Effector memory CD4-positive, alpha-beta T cell (primary cell): ENCODE data around the gene KATNAL1.
"Not testable (repeated sequence)": the region's sequence is repeated elsewhere in the genome, so short reads cannot be mapped to it uniquely, and the experiment has no call there.

Experiments
- DNase-seq, 3 donors: peaks; one replicate each; pipeline ENCODE4 v3.0.0-alpha.2; 2020
- H3K27ac ChIP-seq: 2 replicates; pipeline ENCODE4 v1.7.0; 2013; ENCODE audit warnings: mild to moderate bottlenecking, low read length, moderate library complexity; ENCODE audit not compliant: insufficient read depth, poor library complexity, severe bottlenecking
- H3K27me3 ChIP-seq: replicated peaks from 2 replicates; pipeline ENCODE4 v1.7.0; 2013; ENCODE audit warnings: mild to moderate bottlenecking, low read length; ENCODE audit not compliant: insufficient read depth, control insufficient read depth, poor library complexity, severe bottlenecking
- H3K36me3 ChIP-seq: 2 replicates; pipeline ENCODE4 v1.7.0; 2013; ENCODE audit warnings: mild to moderate bottlenecking, low read length, moderate library complexity; ENCODE audit not compliant: control insufficient read depth, insufficient read depth
- H3K4me1 ChIP-seq: 2 replicates; pipeline ENCODE4 v1.7.0; 2013; ENCODE audit warnings: low read length, mild to moderate bottlenecking; ENCODE audit not compliant: control insufficient read depth, insufficient read depth, poor library complexity, severe bottlenecking
- H3K4me3 ChIP-seq: 2 replicates; pipeline ENCODE4 v1.7.0; 2013; ENCODE audit warnings: low read length, low read depth, mild to moderate bottlenecking; ENCODE audit not compliant: insufficient read depth, poor library complexity, severe bottlenecking
- H3K9me3 ChIP-seq: 2 replicates; pipeline ENCODE4 v1.7.0; 2013; ENCODE audit warnings: mild to moderate bottlenecking, low read length, moderate library complexity; ENCODE audit not compliant: control insufficient read depth

KATNAL1 gene

GRCh38 chr13:30299786-30300185 is 7.6 kb downstream of the KATNAL1 start:
- no peak overlapping the region for H3K27ac ChIP-seq
- no peaks in the 10 kb centered on the region for H3K9me3 ChIP-seq
- no peaks in the 10 kb centered on the region for H3K4me1 ChIP-seq
- no peak overlapping the region for H3K4me3 ChIP-seq
- no peaks in the 10 kb centered on the region for H3K27me3 ChIP-seq
- no peak for DNase-seq
- H3K36me3 ChIP-seq: no peaks in the 10 kb centered on the region

- no peak overlapping the region for H3K27ac ChIP-seq
- no peaks in the 10 kb centered on the region for H3K36me3 ChIP-seq
- no peak for DNase-seq
- no peaks in the 10 kb centered on the region for H3K9me3 ChIP-seq
- H3K4me1 ChIP-seq: no peaks in the 10 kb centered on the region
- no peaks in the 10 kb centered on the region for H3K27me3 ChIP-seq
- no peak overlapping the region for H3K4me3 ChIP-seq
Measured at GRCh38 chr13:30295116-30295515, 12.2 kb downstream of the KATNAL1 start.

GRCh38 chr13:30294004-30294403 is 13.3 kb downstream of the KATNAL1 start:
- no peak for DNase-seq

GRCh38 chr13:30292325-30292724 is 15.0 kb downstream of the KATNAL1 start:
- H3K27ac ChIP-seq: no peak overlapping the region
- H3K36me3 ChIP-seq: no peaks in the 10 kb centered on the region
- no peaks in the 10 kb centered on the region for H3K27me3 ChIP-seq
- DNase-seq: no peak
- no peaks in the 10 kb centered on the region for H3K4me1 ChIP-seq
- no peak overlapping the region for H3K4me3 ChIP-seq
- no peaks in the 10 kb centered on the region for H3K9me3 ChIP-seq

More at GRCh38 chr13:30294004-30294403, 13.3 kb downstream of the KATNAL1 start:
- H3K9me3 ChIP-seq: no peaks in the 10 kb centered on the region
- no peak overlapping the region for H3K4me3 ChIP-seq
- no peaks in the 10 kb centered on the region for H3K27me3 ChIP-seq
- H3K27ac ChIP-seq: no peak overlapping the region
- H3K4me1 ChIP-seq: no peaks in the 10 kb centered on the region
- H3K36me3 ChIP-seq: no peaks in the 10 kb centered on the region

- H3K9me3 ChIP-seq: no peaks in the 10 kb centered on the region
- no peak for DNase-seq
- H3K4me1 ChIP-seq: no peaks in the 10 kb centered on the region
- no peaks in the 10 kb centered on the region for H3K27me3 ChIP-seq
- no peak overlapping the region for H3K27ac ChIP-seq
- H3K4me3 ChIP-seq: no peak overlapping the region
- no peaks in the 10 kb centered on the region for H3K36me3 ChIP-seq
Measured at GRCh38 chr13:30290812-30291436, 16.4 kb downstream of the KATNAL1 start.

- H3K36me3 ChIP-seq: no peaks in the 10 kb centered on the region
- DNase-seq: no peak
- H3K4me1 ChIP-seq: no peaks in the 10 kb centered on the region
- H3K4me3 ChIP-seq: no peak overlapping the region
- H3K9me3 ChIP-seq: no peaks in the 10 kb centered on the region
- H3K27me3 ChIP-seq: no peaks in the 10 kb centered on the region
- no peak overlapping the region for H3K27ac ChIP-seq
Measured at GRCh38 chr13:30289533-30289932, 17.8 kb downstream of the KATNAL1 start.

GRCh38 chr13:30286059-30286458 is 21.3 kb downstream of the KATNAL1 start:
- H3K27ac ChIP-seq, DNase-seq, H3K9me3 ChIP-seq, H3K4me3 ChIP-seq, H3K4me1 ChIP-seq, H3K36me3 ChIP-seq, H3K27me3 ChIP-seq: not testable (repeated sequence)

GRCh38 chr13:30276178-30276577 is 31.2 kb downstream of the KATNAL1 start:
- H3K4me3 ChIP-seq: no peak overlapping the region
- no peaks in the 10 kb centered on the region for H3K27me3 ChIP-seq
- peaks cover 4% of the 10 kb centered on the region for H3K4me1 ChIP-seq
- H3K27ac ChIP-seq: no peak overlapping the region
- H3K9me3 ChIP-seq: no peaks in the 10 kb centered on the region
- DNase-seq: no peak
- H3K36me3 ChIP-seq: no peaks in the 10 kb centered on the region

- Histone ChIP-seq H3K4me1 (peaks cover 4% of the 10 kb centered on the region), H3K36me3 (no peaks in the 10 kb centered on the region), H3K9me3 (no peaks in the 10 kb centered on the region), H3K4me3 (no peak overlapping the region), H3K27ac (no peak overlapping the region), H3K27me3 (no peaks in the 10 kb centered on the region)
- DNase-seq: no peak
Measured at GRCh38 chr13:30274083-30274482, 33.3 kb downstream of the KATNAL1 start.

GRCh38 chr13:30270035-30270434 is 37.3 kb downstream of the KATNAL1 start:
- not testable (repeated sequence) for DNase-seq, H3K9me3 ChIP-seq, H3K4me1 ChIP-seq, H3K36me3 ChIP-seq, H3K4me3 ChIP-seq, H3K27ac ChIP-seq, H3K27me3 ChIP-seq
